HL-60/S4 treated with retinoic acid at 250 ng/mL for 4 days and 3 days (cell line): ENCODE results near the gene GSTK1.

Experiments used
- in situ Hi-C: fragments of 300-500 bp; cut with MboI; formaldehyde crosslinking; loops from 2 replicates; pipeline ENCODE4 v1.7.0; 2022; ENCODE audit warnings: low sequenced_read_pairs

The GSTK1 gene

DNA sequence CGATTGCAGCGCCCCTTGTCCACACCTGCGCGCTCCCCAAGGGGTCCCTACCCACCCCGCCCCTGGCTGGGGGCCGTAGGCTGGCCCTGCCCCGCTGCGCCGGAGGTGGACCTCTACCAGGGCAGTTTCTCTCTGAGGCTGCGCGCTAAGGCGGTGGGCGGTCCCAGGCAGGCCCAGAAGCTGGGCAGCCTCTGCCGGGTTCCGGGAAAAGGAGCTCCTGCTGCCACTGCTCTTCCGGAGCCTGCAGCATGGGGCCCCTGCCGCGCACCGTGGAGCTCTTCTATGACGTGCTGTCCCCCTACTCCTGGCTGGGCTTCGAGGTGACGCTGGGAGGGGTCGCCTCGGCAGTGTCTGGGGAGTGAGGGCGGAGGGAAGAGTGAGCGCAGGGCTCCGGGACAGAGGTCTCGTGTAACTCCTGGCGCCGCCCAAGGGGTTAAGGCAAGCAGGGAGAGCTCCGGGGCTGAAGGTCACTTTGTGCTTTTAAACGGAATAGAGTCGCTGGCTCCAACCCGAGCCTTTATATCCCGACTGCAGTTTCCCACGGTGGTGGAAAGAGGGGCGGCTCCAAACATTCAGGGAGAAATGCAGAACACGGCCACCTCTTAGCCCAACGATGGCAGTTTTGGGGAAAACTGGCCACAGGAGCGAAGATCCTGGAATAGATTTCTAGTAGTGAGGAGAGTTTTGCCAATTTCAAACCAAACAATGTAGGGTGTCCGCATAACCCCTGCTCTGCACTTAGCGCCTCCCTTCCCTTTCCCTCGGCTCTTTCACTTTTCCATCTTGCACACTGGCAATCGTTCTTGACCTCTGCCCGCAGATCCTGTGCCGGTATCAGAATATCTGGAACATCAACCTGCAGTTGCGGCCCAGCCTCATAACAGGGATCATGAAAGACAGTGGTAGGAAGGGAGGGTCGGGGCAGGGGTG lies at the start of gene GSTK1:
GSTK1 (plus strand) TSS at position 176 of the 930 bp plus-strand sequence; CDS start at position 249, 73 bp downstream.
- in situ Hi-C loops: no loop called here

DNA sequence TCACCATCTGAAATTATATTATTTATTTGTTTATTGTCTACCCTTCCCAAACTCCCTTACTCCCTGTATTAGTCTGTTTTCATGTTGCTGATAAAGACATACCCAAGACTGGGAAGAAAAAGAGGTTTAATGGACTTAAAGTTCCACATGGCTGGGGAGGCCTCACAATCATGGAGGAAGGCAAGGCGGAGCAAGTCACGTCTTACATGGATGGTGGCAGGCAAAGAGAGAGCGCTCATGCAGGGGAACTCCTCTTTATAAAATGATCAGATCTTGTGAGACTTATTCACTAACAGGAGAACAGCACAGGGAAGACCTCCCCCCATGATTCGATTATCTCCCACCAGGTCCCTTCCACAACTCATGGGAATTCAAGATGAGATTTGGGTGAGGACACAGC lies 49.8 kb upstream of the GSTK1 start:
- in situ Hi-C loops: loop anchor here (25.0 kb wide), 1 partner anchor 351 kb away; the partner anchor contains the start of gene EPHB6

DNA sequence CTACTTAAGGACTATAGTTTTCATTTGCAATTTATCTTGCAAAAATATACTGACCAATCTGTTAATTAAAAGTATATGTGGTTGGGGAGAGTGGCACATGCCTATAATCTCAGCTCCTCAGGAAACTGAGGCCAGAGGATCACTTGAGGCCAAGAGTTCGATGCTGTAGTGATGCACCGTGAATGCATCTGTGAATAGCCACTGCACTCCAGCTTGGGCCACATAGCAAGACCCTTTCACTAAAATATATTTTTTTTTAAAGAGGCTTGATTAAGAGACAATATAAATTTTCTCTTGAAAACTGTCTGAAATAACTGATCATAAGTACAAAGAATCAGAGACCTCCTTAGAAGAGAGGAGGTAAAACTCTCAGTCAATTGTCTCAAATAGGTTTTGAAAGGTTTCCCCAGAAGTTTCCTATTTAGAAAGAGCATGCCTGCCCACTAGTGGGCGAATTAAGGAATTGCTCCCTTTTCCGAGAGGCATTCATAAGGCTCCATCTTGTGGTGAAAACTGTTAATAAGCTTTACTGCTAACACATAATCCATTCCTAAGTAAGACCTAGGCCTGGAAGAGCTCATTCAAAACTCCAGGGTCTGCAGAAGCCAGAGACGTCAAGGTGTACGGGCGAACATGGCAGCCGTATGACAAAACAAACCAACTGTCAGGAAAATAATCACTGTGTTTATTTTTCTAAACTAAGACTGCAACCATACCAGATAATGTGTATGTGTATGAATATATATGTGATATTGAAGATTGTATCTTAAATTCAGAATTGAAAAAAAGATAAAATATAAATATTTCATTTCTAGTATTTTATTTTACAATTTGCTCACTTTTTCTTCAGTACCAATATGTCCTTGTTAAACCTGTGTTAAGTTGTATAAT lies 48.2 kb upstream of the GSTK1 start:
- in situ Hi-C loops: loop anchor here (5.0 to 25.0 kb wide), 2 partner anchors 203 to 353 kb away; partner anchors contain the start of gene EPHB6

DNA sequence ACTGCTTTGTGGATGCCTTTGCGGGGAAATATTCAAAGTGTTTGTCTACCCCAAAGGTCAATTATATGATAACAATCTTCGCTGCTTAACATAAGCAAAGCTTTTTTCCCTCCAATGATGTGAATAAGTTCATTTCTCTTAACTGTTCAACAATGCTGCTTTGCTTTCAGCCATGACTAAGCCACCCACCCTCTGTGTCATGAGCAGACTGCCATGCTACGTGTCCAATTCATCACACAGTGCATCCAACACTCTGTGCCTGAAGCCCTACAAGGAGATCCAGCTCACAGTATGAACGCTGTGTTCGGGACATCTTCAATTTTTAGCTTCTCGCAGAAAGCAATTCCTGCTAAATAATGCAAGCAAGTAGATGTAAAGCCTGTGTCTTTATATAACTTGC lies 47.1 kb upstream of the GSTK1 start:
- in situ Hi-C loops: loop anchor here (5.0 to 25.0 kb wide), 2 partner anchors 204 to 354 kb away; partner anchors contain the start of gene EPHB6

DNA sequence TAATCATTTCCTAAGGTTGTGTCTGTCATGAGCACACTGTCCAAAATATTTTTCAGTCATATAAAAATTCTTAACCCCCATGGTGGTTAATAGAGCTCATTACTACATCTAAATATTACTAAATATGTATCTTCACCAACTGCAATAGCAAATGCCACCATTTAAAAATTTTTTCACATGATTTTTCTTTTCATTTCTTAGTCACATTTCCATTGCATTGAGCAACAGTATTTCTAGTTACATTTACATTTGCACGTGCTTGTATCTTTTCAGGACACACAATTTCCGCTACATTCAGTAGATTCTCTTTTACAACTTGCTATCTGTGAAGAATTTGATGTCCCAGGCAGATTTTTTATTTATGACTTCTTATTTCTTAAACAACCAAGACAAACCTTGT lies 46.6 kb upstream of the GSTK1 start:
- in situ Hi-C loops: loop anchor here (5.0 to 25.0 kb wide), 2 partner anchors 204 to 354 kb away; partner anchors contain the start of gene EPHB6

DNA sequence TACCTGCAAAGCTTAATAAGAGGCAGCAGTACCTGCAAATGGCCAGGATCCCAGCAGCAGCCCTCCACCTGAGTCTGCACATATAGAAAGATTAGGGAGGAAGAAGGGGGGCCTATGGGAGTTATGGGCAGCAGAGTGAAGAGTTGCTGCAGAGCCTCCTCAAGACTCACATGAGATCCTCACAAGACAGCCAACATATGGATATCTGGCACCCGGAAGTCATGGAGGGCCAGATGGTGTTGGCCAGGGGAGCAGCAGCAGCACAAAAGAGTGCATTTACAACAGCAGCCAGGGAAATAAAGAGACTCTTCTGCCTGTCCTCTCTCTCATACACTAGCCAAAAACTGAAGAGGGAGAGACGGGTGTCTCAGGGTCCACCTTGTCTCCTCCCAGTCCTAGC lies 45.4 kb upstream of the GSTK1 start:
- in situ Hi-C loops: loop anchor here (5.0 to 25.0 kb wide), 2 partner anchors 206 to 356 kb away; partner anchors contain the start of gene EPHB6

DNA sequence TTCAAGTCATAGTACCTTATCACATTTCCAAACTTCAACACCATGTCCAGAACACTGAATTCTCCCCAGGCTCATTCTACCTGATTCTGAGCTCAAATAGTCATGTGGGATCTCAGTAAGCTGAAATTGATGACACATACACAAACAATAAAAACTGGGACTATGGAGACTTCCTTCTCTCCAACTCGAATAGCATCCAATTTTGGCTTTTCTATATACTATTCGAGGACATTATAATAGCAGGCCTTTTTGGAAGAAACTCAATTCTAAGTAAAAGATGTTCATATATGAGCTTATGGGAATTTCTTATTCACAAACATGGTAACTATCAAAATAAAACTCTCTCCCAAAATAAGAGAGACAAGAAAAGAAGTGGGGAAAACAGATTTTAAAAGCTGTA lies 42.0 kb upstream of the GSTK1 start:
- in situ Hi-C loops: loop anchor here (25.0 kb wide), 1 partner anchor 359 kb away; the partner anchor contains the start of gene EPHB6

DNA sequence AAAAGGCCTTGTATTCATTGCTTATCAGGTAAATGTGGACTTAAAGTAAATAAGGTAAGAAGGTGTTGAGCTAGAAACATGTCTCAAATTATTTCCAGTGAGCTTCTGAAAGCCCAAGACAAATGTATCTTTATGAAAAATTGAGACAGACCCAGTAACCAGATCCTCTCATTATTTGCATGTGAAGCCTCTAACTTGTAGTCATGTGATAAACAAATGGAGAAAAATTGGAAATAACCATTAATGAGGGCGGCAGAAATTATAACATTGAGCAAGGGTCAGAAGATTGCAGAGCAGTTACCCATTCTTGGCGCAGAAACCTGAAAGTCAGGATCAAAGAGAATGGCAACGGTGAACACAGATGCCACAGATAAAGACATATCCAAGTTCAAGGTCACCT lies 41.5 kb upstream of the GSTK1 start, which contains the start of gene TAS2R40:
TAS2R40 (plus strand) TSS at position 301 of the 400 bp plus-strand sequence; CDS start at position 343, 42 bp downstream.
- in situ Hi-C loops: loop anchor here (25.0 kb wide), 1 partner anchor 359 kb away; the partner anchor contains the start of gene EPHB6

DNA sequence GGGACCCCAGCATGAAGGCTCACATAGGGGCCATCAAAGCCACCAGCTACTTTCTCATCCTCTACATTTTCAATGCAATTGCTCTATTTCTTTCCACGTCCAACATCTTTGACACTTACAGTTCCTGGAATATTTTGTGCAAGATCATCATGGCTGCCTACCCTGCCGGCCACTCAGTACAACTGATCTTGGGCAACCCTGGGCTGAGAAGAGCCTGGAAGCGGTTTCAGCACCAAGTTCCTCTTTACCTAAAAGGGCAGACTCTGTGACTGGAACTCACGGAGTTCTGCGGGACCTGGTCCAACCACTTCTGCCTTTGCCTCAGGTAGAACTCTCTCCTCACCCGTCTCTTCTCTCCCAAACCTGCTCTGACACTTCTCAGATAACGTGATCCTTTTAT lies 40.5 kb upstream of the GSTK1 start:
- in situ Hi-C loops: loop anchor here (25.0 kb wide), 1 partner anchor 360 kb away; the partner anchor contains the start of gene EPHB6

DNA sequence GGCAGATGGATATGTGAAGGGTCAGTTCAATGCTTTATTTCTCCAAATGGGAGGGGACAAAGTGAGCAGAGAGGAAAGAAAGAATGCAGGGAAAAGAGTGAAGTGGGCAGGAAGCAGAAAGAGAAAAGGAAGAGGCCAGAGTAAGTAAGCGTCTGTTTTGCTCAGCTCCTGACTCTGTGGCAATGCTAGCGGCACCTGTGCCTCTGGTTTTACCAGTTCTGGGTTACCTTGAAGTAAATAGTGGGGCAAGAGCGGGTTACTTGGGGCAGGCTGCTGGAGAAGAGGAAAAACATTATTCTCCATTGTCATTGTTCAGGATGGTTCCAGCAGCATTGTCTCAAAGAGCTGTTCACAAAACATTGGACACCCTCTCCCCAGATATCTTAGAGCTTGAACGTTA lies 39.5 kb upstream of the GSTK1 start:
- in situ Hi-C loops: loop anchor here (25.0 kb wide), 1 partner anchor 361 kb away; the partner anchor contains the start of gene EPHB6

DNA sequence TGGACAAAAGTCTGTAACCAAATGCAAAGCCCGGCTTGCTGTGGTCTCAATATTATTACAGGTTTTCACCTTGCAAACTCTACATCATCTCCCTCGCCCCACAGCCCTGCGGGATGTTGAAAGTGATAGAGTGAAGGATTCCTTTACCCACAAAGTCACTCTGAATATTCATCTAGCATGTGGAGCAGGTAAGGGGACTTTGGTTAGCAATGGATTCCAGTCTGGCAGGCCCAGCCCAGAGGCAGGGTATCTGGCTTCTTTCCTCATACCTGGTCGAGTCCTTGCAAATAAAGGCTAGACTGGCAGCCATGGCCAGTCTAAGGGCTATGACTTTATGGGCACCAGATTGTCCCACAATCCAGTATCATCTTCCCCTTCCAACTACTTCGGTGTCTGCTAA lies 38.2 kb upstream of the GSTK1 start:
- in situ Hi-C loops: no loop called here

DNA sequence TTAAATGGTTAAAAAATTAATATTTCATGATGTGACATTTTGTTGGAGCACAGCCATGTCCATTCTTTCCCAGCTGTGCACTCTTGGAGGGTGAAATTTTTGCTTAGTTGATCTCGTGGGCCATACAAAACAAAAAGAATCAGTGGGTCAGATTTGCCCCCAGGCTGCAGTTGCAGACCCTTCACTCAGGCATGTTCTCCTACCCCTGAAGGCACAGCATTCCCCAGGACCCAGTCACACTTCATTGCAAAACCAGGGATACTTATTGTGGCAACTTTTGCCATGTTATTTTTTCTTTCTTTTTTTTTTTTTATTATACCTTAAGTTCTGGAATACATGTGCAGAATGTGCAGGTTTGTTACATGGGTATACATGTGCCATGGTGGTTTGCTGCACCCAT lies 35.4 kb upstream of the GSTK1 start:
- in situ Hi-C loops: no loop called here

DNA sequence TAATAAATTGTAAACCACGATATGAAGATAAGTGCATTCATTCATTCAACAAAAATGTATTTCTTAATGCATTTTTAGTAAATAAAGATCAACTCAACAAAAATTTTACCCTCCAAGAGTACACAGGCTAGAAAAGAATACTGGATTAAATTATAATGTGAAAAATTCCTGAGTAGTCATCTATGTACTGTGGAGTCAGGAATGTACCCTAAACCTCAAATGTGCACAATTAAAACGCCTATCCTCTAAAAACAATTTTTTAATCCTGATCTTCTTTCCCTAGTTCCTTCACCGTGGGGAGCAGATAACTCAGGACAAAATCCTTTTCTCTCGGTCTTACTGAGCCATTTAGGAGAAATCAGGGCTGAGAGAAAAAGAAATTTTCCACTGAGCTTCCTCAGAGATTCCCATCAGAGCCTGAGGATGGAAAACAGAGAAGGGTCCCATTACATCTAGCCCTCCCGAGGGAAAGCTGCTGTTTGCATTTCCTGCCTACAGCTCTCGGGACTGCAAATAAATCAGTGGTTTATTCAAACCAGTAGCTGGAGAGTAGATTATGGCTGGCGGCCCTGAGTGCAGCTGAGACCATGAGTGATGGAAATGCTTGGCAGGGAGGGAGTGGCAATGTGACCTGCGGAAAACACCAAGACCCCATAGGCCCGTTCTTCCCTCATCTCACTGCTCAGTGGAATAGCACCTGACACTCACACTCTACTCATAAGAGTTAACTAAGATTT lies 34.0 kb upstream of the GSTK1 start:
- in situ Hi-C loops: no loop called here

DNA sequence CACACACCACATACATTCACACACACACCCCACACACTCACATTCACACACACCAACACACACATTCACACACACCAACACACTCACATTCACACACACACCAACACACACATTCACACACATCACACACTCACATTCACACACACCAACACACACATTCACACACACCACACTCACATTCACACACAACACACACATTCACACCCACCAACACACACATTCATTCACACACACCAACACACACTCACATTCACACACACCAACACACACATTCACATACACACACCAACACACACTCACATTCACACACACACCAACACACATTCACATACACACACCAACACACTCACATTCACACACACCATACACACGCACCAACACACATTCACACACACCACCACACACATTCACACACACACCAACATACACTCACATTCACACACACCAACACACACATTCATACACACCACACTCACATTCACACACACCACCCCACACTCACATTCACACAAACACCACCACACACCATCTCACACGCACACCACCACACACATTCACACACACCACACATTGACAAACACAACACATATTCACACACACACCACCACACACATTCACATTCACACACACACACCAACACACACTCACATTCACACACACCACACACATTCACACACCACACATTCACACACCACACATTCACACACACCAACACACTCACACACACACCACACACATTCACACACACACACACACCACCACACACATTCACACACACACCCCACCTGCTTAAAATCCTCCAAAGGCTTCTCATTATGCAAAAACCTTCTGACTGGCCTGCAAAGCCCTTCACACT lies 32.4 kb upstream of the GSTK1 start:
- in situ Hi-C loops: no loop called here

DNA sequence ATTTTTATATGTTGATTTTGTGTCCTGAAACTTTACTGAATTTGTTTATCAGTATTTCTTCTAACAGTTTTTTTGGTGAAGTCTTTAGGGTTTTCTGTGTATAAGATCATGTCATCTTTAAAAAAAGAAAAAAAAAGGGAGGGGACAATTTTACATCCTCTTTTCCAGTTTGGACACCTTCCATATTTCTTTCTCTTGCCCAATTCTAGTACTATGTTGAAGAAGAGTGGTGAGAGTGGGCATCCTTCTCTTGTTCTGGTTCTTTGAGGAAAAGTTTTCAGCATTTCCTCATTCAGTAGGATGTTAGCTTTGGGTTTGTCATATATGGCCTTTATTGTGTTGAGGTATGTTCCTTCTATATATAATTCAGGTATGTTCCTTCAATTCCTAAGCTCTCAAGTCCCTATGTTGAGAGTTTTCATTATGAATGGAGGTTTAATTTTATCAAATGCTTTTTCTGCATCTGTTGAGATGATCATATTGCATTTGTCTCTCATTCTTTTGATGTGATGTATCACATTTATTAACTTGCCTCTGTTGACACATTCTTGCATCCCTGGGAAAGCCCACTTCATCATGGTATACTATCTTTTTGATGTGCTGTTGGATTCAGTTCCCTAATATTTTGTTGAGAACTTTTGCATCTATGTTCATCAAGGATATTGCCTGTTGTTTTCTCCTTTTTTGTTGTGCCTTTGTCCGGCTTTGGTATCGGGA lies 29.3 kb upstream of the GSTK1 start:
- in situ Hi-C loops: no loop called here

DNA sequence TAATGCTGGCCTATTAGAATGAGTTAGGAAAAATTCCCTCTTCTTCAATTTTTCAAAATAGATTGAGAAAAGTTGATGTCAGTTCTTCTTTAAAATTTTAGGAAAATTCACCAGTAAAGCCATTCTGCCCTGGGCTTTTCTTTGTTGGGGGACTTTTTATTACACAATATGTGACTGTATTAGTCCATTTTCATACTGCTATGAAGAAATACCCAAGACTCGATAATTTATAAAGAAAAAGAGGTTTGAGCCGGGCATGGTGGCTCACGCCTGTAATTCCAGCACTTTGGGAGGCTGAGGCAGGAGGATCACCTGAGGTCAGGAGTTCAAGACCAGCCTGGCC lies 28.7 kb upstream of the GSTK1 start:
- in situ Hi-C loops: no loop called here

DNA sequence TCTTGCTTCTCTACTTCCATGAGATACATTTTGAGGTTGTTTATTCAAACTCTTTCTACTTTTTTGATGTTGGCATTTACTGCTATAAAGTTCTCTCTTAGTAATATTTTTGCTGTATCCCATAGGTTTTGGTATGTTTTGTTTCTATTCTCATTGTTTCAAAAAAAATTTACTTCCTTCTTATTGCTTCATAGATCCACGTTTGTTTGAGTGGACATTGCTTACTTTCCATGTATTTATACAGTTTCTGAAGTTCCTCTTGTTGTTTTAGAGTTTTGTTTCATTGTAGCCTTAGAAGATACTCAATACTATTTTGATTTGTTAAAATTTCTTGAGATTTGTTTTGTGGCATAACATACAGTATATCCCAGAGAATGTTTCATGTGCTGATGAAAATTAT lies 27.7 kb upstream of the GSTK1 start:
- in situ Hi-C loops: no loop called here

DNA sequence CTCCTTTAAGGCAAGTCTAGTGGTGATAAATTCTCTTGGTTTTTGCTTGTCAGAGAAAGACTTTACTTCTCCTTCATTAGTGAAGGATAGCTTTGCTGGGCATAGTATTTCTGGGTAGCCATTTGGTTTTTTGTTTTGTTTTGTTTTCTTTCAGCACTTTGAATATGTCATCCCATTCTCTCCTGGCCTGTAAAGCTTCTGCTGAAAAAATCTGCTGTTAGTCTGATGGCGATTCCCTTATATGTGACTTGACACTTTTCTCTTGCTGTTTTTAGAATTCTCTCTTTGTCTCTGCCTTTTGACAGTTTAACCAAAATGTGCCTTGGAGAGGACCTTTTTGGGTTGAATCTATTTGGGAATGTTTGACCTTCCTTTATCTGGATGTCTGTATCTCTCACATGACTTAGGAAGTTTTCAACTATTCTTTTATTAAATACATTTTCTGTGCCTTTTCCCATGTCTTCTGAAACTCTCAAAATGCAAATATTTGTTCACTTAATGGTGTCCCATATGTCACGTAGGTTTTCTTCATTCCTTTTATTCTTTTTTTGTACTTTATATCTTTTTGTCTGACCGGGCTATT lies 26.7 kb upstream of the GSTK1 start:
- in situ Hi-C loops: no loop called here
